Measurements from ENCODE around the gene KLF3. TPM values are rescaled to one million over a fixed set of nuclear protein-coding genes. Genes with fewer than 3 reads are reported as not detected.

The KLF3 gene
- total RNA-seq, 1 experiment from 2014 or later, result 16.8 TPM

GRCh38 chr4:38641811-38642210 is 22.2 kb upstream of the KLF3 start:
- POLR2A ChIA-PET, result no interaction called here
- no peak overlapping the region for H3K27ac Mint-ChIP-seq
- no peak for TF ChIP-seq FOXK1 (CRISPR knock-in tag; IDR thresholded peaks at IDR 0.05)
- TF ChIP-seq ATF6 (CRISPR knock-in tag; IDR thresholded peaks at IDR 0.05), result no peak
- no peak for TF ChIP-seq MYBL2 (CRISPR knock-in tag; IDR thresholded peaks at IDR 0.05)
- no peak for TF ChIP-seq ZNF281 (CRISPR knock-in tag; IDR thresholded peaks at IDR 0.05)
- no peak for TF ChIP-seq ZNF138 (CRISPR knock-in tag; conservative IDR thresholded peaks at IDR 0.05)
- TF ChIP-seq TEAD4 (CRISPR knock-in tag; IDR thresholded peaks at IDR 0.05), result no peak
- TF ChIP-seq ATF3 (CRISPR knock-in tag; conservative IDR thresholded peaks at IDR 0.05), result no peak
- TF ChIP-seq TCF7 (CRISPR knock-in tag; IDR thresholded peaks at IDR 0.05; ENCODE audit: low read depth), result no peak
- TF ChIP-seq NFATC4 (CRISPR knock-in tag; IDR thresholded peaks at IDR 0.05), result no peak
- no peak for TF ChIP-seq HMGXB4 (CRISPR knock-in tag; IDR thresholded peaks at IDR 0.05)
- no peak for TF ChIP-seq ZNF396 (CRISPR knock-in tag; IDR thresholded peaks at IDR 0.05; ENCODE audit: borderline replicate concordance)
- no peak for TF ChIP-seq CDX4 (CRISPR knock-in tag; IDR thresholded peaks at IDR 0.05; ENCODE audit: borderline replicate concordance)
- TF ChIP-seq CREB1 (CRISPR knock-in tag; IDR thresholded peaks at IDR 0.05), result no peak
- no peak for TF ChIP-seq ZNF425 (CRISPR knock-in tag; conservative IDR thresholded peaks at IDR 0.05)
- TF ChIP-seq ZNF512 (CRISPR knock-in tag; IDR thresholded peaks at IDR 0.05; ENCODE audit: borderline replicate concordance), result no peak
- TF ChIP-seq CTCF (IDR thresholded peaks at IDR 0.05), result no peak
- TF ChIP-seq ZMAT4 (CRISPR knock-in tag; IDR thresholded peaks at IDR 0.05), result no peak
- TF ChIP-seq E2F5 (CRISPR knock-in tag; IDR thresholded peaks at IDR 0.05), result no peak
- no peak for TF ChIP-seq IRF2 (CRISPR knock-in tag; IDR thresholded peaks at IDR 0.05; ENCODE audit: borderline replicate concordance, low read depth)
- DNase-seq (ENCODE audit: low spot score) (no peak), ATAC-seq (no peak)
- H3K36me3 Mint-ChIP-seq, result no peaks in the 10 kb centered on the region
- H3K4me3 Mint-ChIP-seq, result no peak overlapping the region
- H3K4me1 Mint-ChIP-seq, result no peaks in the 10 kb centered on the region
- no peaks in the 10 kb centered on the region for H3K27me3 Mint-ChIP-seq (ENCODE audit: low read depth)
- H3K9me3 Mint-ChIP-seq, result no peaks in the 10 kb centered on the region
- CTCF ChIA-PET, result no interaction called here

Data from WTC11 (cell line).